Frontal cortex (tissue), 4 donors: Measurements from ENCODE around the gene WBP2. TPM values are rescaled to one million over a fixed set of nuclear protein-coding genes. Genes with fewer than 3 reads are reported as not detected.
"Not testable (repeated sequence)": the region's sequence is repeated elsewhere in the genome, so short reads cannot be mapped to it uniquely, and the experiment has no call there.

Experiments used
- DNase-seq, 2 donors: peaks; one replicate each; pipeline ENCODE4 v3.0.0; 2012; ENCODE audit warnings: low spot score in 2 of 2
- FAIRE-seq: peaks from 2 replicates; lab custom pipeline; 2012; peaks lifted over from hg19 to GRCh38; lab: Jason Lieb, UNC
- total RNA-seq: library from RNA; depleted of rRNA; stranded (reverse); fragments of >200 nt; gene quantifications from one replicate; pipeline ENCODE4 v1.2.3, GENCODE V29; 2014
- donor health status: control.
- donor health status: control.
- donor health status: control.

WBP2 gene
- total RNA-seq, 1 donor from 2014 or later, result 22.0 TPM

DNA sequence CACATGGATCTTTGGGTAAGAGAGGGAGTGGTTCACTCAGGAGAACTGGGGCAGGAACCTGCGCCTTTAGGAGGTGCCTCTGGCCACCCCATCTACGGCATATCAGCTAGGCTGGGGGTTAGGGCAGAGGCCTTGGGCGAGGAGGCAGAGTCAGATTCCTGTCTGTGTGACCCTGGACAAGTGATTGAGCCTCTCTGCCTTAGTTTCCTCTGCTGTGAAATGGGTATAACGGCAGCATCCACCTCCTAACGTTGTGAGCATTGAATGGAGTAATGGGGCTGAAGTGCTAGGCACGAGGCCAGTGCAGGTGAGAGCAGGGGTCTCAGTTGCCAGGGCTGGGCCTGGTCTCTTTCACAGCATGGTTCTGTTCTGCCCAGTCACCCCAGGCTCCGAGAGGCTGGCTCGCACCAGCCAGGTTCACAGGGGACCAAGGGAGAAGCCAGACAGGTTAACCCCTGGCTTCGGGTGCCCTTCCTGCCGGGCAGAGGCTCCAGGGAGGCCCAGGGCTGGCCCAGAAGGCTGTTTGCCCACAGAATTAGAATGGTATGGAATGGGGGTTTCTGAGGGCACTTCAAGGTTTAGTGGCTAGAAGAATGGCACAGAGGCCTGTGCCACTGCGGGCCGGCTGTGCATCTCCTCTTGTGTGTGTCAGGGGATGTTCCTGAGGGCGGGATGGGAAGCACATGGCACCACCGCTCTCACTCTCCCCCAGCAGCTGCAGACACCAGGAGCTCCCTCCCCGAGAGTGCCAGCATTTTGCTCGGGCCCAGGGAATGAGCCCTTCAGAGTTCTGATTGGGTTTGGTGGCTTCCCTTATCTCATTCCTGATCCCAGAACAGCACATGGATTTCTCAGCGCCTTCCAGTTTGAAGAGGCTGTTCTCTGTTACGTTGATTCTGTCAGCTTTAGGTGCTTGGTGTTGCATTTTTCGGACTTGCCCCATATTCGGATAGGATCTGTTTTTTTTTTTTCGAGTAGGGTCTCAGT, 34.7 kb downstream of the WBP2 start:
- FAIRE-seq, result no peak
- DNase-seq, result no peak

DNA sequence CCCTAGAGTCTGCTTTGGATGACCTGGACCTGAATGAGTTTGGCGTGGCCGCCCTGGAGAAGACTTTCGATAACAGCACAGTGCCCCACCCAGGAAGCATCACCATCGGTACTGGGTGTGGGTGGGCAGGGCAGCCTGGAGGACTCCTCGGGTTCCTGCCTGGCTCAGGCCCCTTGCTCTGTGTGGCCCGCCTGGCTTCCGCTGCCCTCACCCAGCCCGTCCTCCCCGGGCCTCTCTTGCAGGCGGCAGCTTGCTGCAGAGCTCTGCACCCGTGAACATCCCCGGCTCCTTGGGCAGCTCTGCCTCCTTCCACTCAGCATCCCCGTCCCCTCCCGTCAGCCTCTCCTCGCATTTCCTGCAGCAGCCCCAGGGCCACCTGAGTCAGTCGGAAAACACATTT, 35.5 kb downstream of the WBP2 start:
- FAIRE-seq, result no peak
- DNase-seq, result no peak

DNA sequence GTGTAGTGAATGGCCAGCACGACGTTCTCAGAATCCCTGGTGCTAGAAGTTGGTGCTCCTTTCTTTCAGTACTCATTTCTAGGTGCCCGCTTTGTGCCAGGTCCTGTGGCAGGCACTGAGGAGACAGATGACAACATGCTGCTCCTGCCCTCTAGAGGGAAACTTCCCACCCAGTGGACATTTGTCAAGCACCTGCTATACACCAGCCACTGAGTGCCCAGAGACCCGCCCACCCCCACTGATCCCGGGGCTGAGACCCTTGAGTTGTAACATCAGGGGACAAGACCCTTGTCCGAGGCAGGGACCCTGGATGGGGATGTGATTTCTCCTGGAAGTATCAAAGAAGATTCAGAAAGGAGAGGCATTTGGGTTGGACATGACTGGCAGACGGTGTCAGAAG, 36.0 kb downstream of the WBP2 start:
- DNase-seq, result no peak
- FAIRE-seq, result no peak

DNA sequence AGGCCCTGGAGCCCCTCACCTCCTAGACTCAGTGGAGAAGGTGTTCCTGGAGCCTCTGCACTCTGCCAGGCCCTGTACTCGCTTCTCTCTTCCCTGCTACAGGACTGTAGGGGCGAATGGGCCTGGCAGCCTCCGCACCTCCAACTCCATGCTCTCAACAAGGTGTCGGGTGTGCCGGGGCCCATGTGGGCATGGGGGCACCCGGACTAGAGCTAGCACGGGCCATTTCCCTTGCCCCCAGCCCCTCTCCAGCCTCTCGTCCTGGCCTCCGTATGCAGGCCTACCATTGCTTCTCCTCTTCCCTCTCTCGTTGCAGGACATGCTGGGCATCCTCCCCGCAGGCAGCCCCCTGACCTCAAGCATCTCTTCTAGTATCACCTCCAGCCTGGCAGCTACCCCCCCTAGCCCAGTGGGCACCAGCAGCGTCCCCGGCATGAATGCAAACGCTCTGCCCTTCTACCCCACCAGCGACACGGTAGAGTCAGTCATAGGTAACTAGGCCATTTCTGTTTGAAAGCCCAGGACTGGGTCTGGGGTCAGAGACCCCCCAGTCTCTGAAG, 36.7 kb downstream of the WBP2 start:
- FAIRE-seq (no peak), DNase-seq (no peak)

DNA sequence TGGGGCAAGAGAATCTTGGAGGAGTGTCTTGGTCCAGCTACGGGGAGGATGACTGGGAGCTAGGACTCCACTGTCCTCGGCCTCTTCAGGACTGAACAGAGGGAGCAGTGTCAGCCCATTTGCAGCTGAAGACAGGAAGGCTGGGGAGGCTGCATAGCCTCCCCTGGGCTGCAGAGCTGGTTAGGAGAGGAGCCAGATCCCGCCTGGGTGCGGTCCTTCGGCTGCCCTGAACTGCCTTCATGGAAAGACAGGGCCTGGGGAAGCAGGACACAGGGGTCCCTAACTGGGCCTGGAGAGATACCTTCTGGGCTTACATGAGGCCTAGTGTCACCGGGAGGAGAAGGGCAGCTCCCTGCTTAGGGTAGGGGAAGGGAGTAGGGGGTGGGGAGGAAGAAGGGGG, 37.6 kb downstream of the WBP2 start:
- no peak for FAIRE-seq
- DNase-seq, result no peak

DNA sequence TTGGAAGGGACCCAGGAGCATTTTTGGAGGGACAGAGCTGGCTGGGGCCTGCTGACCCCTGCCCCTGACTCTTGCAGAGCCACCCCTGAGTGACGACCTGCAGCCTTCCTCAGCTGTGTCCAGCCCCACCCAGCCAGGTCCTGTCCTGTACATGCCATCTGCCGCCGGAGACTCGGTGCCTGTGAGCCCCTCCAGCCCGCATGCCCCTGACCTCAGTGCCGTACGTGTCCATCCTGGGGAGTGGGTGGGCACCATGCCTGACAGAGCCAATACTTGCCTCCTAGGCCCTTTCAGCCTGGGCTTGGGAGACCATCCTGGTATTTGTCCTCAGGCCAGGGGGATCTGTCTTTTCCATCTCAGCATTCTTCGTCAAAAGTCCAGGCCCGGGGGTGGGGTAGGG, 38.4 kb downstream of the WBP2 start:
- FAIRE-seq, result no peak
- DNase-seq, result no peak

DNA sequence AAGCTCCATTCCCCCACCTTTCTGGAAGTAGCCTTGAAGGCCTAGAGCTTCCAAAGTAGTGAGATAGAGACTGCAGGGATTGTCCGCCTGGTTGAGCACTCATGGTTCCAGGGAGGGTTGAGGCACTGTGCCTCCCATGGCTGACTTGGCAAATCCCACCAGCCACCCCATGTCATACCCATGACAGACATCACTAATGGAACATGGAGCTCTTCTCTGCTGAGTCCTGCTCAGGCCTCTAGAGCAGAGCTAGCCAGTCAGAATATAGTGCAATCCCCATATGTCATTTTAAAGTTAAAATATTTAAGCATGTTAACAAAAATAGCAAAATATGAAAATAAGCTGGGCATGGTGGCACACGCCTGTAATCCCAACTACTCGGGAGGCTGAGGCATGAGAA, 39.7 kb downstream of the WBP2 start:
- no peak for DNase-seq
- no peak for FAIRE-seq

DNA sequence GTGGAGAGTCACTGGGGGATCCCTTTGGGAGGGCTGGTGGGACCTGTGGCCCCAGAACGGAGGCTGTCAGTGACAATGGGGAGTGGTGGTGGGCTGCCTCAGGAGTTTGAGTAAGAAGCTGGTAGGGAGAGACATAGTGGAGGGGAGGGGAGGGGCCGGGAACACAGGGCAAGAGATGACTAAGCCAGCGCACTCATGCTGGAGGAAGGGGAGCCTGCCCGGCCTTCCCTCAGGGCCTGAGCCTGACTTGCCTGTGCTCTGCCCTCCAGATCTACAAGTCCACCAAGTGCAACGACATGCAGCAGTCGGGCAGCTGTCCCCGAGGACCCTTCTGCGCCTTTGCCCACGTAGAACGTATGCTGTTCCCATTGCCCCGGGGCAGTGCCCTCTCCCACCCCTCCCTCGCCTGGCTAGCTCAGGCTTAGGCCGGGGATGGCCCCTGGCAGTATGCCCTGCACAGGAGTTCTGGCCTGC, 40.2 kb downstream of the WBP2 start:
- no peak for DNase-seq
- FAIRE-seq, result no peak

DNA sequence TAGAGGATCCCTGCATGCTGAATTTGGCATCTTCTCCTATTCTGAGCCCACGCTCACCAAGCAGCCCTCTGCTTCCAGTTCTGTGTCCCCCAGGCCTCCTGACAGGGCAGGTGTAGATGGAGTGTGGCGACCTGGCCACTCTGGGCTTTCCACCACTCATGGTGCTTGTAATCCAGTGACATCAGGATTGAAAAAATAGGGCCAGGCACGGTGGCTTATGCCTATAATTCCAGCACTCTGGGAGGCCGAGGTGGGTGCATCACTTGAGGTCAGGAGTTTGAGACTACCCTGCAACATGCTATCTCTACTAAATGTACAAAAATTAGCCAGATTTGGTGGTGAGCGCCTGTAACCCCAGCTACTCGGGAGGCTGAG, 41.1 kb downstream of the WBP2 start:
- no peak for FAIRE-seq

DNA sequence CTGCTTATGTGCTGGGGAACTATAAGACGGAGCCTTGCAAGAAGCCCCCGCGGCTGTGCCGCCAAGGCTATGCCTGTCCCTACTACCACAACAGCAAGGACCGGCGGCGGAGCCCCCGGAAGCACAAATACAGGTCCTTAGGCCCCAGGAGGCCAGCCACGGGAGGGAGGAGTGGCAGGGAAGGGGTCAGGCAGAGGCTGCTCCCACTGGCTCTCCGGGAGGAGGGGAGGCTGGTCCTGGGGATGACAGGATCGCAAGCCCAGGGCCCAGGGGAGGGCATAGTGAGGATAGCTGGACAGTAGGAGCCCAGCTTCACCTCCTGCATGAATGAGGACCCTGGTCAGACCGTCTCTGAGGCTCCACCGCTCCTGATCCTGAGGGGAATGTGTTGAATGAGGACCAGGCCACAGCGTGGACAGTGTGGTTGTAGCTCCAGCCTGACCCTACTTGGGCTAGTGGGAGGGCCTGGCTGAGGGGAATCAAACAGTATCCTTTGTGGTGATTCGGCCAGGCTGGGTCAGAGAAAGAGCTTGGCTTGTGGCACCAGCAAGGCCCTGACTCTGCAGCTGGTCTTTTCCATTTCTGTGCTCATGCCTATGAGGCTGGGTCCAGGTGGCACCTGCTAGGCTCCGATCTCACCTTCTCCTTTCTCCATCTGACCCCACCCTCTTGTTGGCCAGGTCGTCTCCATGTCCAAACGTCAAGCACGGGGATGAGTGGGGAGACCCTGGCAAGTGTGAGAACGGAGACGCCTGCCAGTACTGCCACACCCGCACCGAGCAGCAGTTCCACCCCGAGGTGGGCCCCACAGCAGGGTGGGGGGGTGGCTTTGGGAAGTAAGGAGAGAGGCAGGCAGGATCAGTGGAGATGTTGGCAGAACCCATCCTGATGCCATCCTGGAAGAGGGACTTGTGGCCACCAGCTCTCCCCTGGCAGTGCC, 41.8 kb downstream of the WBP2 start:
- no peak for DNase-seq
- no peak for FAIRE-seq

More for the DNA sequence above, 41.1 kb downstream of the WBP2 start:
- DNase-seq, result no peak

DNA sequence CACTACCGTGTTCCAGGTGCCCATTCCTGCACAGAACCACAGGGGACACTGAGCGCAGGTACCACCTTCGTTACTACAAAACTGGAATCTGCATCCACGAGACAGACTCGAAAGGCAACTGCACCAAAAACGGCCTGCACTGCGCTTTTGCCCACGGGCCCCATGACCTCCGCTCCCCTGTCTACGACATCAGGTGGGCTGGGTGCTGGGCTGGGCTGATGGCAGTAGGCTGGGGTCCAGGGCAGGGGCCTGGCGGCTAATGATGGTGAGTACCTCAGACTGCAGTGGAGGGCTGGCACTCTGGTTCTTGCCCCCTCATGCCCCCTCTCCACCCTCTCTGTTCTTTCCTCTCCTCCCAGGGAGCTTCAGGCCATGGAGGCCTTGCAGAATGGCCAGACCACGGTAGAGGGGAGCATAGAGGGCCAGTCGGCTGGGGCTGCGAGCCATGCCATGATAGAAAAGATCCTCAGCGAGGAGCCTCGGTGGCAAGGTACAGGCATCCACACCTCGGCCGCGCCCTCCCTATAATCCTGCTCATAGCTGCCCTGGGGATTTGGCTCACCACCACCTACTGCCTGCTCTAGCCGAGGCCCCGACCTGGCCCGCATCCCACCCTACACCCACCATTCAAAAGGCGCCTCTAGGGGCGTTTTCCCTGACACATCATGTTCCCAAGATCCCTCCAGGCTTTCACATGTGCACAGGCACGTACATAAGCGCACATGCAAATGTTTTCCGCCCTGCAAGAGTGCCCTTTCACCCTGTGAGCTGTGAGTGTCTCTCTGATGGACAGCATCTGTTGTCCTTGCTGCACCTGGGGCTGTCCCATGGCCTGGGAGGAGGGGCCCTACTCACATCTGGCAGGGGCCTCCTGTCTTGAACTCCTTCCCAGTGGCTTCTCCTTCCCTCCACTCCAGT, 42.8 kb downstream of the WBP2 start:
- FAIRE-seq (no peak), DNase-seq (no peak)

DNA sequence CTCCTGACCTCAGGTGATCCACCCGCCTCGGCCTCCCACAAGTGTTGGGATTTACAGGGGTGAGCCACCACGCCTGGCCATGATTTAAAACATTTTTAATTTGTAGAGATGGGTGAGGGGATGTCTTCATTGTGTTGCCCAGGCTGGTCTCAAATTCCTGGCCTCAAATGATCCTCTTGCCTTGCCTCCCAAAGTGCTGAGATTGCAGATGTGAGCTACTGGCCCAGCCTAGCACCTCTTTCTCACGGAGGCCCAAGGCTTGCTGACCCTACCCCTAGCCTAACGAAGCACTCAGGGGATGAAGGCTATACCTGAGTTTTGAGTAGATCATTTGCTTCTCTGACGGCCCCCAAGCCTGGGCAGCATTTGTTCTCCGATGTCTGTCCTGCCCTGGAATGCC, 44.0 kb downstream of the WBP2 start:
- DNase-seq (no peak), FAIRE-seq (no peak)

DNA sequence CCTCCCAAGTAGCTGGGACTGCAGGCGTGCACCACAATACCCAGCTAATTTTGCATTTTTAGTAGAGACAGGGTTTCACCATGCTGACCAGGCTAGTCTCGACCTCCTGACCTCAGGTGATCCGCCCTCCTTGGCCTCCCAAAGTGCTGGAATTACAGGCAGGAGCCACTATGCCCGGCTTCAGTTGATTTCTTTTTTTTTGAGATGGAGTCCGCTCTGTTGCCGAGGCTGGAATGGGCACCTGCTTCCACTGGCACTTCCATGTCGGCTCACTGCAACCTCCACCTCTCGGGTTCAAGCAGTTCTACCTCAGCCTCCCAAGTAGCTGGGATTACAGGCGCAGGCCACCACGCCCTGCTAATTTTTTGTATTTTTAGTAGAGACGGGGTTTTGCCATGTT, 44.4 kb downstream of the WBP2 start:
- not testable (repeated sequence) for DNase-seq, FAIRE-seq

DNA sequence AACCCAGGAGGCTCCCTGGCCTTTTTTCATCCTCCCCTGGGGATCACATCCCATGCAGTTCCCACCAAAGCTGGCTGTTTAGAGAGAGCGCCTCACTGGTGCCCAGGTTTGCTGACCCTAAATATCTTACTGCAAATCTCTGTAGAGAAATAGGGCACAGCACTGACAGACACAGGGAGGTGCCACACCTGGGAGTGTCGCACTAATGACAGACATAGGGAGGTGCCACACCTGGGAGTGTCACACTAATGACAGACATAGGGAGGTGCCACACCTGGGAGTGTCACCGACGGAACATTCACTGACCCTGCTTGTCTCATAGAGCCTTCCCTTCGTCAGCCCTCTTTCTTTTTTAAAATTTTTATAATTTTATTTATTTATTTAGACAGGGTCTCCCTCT, 44.9 kb downstream of the WBP2 start:
- DNase-seq (no peak), FAIRE-seq (no peak)

DNA sequence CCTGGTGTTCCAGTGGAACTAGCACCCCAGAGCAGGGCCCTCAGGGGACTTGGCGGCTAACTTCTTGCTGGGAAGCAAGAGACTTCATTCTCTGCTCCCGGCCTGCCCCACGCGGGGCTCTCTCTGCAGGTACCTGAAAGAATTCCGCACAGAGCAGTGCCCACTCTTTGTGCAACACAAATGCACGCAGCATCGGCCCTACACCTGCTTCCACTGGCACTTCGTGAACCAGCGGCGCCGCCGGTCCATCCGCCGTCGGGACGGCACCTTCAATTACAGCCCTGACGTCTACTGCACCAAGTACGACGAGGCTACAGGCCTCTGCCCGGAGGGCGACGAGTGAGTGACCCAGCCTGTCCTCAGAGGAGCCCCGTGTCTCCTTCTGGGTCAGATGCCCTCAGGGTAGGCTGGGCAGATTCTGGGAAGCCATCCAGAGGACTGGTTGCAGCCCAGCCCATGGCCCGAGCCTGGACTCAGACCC, 45.5 kb downstream of the WBP2 start:
- FAIRE-seq (no peak), DNase-seq (no peak)

DNA sequence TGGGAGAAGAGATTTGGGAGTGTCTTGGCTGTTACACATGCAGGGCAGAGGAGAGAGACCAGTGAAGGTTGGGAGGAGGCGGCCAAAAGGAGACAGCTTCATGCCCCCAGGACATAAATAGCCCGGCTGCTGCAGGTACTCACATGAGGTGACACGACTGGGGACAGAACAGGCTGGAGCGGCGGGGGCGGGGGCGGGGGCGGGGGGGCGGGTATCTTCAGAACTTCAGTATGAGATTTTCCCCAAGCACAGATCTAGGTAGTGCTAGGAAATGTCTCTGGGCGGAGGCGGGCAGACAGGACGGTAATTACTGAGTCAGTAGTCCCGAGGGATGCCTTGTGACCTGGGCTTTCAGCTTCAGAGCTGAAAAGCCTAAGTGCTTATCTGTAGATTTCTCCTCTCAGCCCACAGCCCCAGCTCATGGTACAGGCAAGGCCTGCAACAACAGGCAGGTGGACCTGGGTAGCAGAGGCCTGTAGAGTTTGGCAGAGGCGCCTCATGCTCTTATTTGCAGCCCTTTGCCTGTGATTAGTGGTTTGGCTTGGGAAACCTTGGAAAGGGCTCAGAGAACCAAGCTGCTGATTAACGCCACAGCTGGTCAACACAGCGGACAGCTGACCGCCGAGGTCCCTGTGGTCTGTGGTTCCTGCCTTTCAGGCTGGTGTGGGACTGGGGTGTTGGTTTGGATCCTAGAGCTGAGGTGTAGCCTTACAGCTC, 46.1 kb downstream of the WBP2 start:
- DNase-seq (no peak), FAIRE-seq (no peak)

DNA sequence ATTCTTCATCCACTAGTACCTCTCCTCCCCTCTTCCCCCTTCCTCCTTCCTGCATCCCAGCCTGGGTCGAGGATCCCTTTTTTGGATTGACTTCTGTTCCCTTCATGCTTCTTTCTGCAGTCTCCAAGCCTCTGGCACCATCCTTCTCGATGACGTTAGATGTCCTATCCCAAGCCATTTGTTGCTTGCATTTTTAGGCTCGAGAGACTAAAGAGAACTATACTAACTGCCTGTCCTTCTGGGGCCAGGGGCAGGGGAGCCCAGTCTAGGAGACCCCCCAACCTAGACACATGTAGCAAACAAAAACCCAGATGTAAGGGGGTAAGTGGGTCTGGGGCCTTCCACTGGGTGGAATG, 46.6 kb downstream of the WBP2 start:
- FAIRE-seq (no peak), DNase-seq (no peak)

DNA sequence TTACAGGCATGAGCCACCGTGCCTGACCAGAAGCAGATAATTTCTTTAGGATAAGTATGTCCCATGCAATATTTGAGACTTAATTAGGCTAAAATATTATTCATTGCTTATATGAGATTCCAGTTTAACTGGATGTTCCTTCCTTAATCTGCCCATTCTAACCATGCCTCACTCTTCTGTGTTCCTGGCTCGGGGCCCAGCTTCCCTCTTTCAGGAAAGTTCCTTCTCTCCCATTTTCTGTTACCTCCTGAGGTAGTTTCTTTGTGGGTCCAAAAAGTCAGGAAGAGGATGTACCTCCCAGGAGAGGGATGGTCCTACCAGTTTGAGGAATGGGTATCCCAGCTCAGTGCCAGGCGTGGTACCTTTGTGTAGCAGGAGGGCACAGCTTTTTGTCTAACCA, 47.3 kb downstream of the WBP2 start:
- no peak for DNase-seq
- FAIRE-seq, result no peak
